Measurements from ENCODE around the gene NQO2. TPM values are rescaled to one million over a fixed set of nuclear protein-coding genes. Genes with fewer than 3 reads are reported as not detected.
A peak's percentile ranks its signal among the peaks of the same experiment; 100 is the strongest.
"Not testable (repeated sequence)": the region's sequence is repeated elsewhere in the genome, so short reads cannot be mapped to it uniquely, and the experiment has no call there.

The NQO2 gene
- total and polyA plus RNA-seq, 7 donors, result 42.8 to 201 (median 119) TPM

DNA sequence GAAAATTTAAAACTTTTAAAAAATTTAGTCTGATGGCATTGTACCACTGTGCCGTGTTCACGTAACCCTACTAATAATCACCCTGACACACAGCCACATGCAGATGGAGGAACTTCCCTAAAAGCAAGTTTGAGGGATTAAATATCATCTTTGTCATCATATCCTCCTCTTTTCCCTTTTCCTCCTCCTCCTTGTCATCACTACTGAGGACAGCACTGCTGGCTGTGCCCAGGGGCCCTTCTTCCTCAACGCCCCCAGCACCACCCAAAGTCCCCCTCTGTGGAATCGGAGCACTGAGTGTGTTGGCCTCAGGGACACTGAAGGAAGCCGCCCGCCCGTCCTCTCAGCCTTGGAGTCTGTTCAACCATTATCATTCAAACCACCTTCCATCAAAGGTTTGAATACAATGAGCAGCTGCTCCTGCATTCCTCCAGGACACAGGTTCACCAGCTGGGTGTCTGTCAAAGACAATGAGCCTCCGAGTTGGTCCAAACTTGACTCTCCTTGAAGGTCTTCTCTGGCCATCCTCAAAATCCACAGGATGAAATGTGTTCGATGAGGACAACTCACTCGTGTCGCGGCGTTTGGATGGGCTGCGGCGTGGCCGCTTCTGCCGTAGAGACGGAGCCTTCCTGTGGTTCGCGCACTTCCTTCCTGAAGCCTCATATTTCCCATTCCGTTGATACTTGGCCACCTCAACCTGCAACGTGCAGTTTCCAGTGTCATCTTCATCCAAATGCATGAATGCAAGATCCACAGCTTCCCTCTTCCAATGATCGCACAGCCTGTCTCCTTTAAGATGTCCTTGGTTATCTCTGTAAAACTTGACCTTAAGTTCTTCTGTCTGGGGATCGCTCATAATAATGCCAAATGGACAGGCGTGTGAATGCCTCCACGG lies 23.3 kb downstream of the NQO2 start:
- Histone ChIP-seq H3K4me3 (peak overlapping the region; percentile 72), H3K4me1 (peaks cover 46% of the 10 kb centered on the region), H3K36me3 (ENCODE audit: insufficient read depth in 1 of 2, low read depth in 1 of 2) (peaks cover 0 to 33% of the 10 kb centered on the region in 2 donors), H3K9me3 (no peaks in the 10 kb centered on the region), H3K27me3 (ENCODE audit: insufficient read depth in 3 of 3, low read length in 2 of 3) (no peaks in the 10 kb centered on the region), H3K27ac (peak overlapping the region; percentile 97)
- TF ChIP-seq, protein P1, sequence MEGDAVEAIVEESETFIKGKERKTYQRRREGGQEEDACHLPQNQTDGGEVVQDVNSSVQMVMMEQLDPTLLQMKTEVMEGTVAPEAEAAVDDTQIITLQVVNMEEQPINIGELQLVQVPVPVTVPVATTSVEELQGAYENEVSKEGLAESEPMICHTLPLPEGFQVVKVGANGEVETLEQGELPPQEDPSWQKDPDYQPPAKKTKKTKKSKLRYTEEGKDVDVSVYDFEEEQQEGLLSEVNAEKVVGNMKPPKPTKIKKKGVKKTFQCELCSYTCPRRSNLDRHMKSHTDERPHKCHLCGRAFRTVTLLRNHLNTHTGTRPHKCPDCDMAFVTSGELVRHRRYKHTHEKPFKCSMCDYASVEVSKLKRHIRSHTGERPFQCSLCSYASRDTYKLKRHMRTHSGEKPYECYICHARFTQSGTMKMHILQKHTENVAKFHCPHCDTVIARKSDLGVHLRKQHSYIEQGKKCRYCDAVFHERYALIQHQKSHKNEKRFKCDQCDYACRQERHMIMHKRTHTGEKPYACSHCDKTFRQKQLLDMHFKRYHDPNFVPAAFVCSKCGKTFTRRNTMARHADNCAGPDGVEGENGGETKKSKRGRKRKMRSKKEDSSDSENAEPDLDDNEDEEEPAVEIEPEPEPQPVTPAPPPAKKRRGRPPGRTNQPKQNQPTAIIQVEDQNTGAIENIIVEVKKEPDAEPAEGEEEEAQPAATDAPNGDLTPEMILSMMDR (IDR thresholded peaks at IDR 0.05), result no peak
- WGBS, 3 donors, result 11 to 61% (median 20%) methylated on average over 26 of the region's 26 CpGs
- DNase-seq, result peak in 1 of 2 donors; percentile 35
- ATAC-seq, result peak; percentile 21 to 37 (median 28)
- intact Hi-C loops (cut with DNase I), result loop anchor here (1.0 kb wide), 2 partner anchors 21 to 22 kb away; no protein-coding TSS in a partner anchor

DNA sequence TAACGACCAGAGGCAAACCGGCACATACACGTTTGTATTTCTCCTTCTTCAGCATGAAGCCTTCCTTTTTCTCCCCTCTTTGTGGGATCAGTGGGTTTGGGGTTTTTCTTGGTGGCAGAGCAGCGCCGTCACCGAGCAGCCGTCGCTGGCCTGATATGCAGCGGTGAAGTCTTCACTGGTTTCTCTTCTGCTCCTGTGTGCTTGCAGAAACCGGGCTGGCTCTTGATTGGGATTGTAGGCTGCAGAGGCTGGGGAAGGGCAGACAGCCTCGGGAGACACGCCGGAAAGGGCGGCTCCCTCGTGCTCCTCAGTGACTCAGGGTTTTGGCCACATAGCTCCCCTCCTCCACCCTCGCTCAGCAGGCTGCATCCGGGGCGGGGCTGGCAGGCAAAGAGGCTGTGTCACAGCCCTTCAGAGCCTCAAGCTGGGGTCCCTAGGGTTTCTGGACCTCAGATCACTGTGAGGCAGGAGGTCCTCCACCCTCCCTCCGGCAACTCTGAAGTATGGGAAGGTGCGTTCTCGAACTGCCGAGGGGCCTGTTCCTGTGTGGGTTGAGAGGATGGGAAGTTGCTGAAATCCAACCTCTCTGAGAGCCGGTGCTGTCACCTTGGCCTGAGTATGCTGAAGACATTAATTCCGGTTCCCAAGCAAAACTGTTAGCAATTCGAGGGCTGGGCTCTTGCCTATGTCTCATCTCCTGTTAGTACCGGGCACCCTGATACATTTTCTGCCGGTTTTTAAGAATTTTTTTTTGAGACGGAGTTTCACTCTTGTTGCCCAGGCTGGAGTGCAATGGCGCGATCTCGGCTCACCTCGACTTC lies 24.2 kb downstream of the NQO2 start:
- intact Hi-C loops (cut with DNase I), result loop anchor here (1.0 kb wide), 2 partner anchors 22 to 23 kb away; no protein-coding TSS in a partner anchor

DNA sequence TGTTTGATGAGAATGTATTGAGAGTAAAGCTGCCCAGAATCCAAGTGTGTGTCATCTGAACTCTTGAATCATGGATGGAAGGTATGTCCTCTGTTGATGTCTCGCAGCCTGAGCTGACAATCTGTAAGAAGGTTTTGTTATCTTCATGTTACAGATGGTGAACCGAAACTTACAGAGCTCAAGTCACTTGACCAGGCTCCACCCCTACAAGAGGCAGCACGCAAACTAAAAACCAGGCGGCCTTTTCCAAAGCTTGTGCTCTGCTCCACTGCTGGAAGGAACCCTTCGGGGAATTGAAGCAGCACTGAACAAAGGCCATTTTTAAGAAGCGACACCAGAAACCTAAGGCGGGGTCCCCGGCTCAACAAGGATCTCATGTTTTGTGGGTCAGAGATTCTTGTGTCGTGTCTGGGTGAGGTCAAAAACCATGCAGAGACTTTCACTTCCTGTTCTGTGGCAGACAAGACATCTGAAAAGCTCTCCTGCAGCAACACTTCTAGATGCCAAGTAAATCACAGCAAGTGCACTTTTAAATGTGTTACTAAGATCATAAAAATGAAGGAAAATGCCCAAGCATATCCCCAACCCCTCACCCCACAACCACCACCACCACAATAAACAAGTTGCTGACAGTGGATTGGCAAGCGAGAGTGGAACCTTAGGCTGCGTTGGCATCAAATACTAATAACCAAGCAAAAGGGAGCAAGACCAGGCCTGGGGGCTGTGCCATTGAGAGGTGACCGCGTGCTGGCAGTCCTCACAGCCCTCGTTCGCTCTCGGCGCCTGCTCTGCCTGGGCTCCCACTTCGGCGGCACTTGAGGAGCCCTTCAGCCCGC lies 27.3 kb downstream of the NQO2 start:
- intact Hi-C loops (cut with DNase I), result loop anchor here in 1 of 2 donors (2.0 kb wide), 1 partner anchor 22 kb away; no protein-coding TSS in a partner anchor
- ATAC-seq (no peak), DNase-seq (no peak)
- Histone ChIP-seq H3K4me3 (no peak overlapping the region), H3K4me1 (peaks cover 25% of the 10 kb centered on the region), H3K9me3 (no peaks in the 10 kb centered on the region), H3K36me3 (ENCODE audit: insufficient read depth in 1 of 2, low read depth in 1 of 2) (no peaks in the 10 kb centered on the region), H3K27me3 (ENCODE audit: insufficient read depth in 3 of 3, low read length in 2 of 3) (no peaks in the 10 kb centered on the region), H3K27ac (no peak overlapping the region)
- WGBS, 3 donors, result 80 to 93% (median 90%) methylated on average over 19 to 20 of the region's 20 CpGs
- TF ChIP-seq, protein P1 (IDR thresholded peaks at IDR 0.05), result no peak

More for the DNA sequence above, 24.2 kb downstream of the NQO2 start:
- 12 to 35% (median 14%) methylated on average over 32 of the region's 32 CpGs for whole genome bisulfite sequencing, 3 donors
- DNase-seq (peak; percentile 96 to 98), ATAC-seq (peak; percentile 93 to 94 (median 94))
- Histone ChIP-seq H3K4me3 (peak overlapping the region; percentile 72), H3K27ac (peak overlapping the region; percentile 97), H3K9me3 (no peaks in the 10 kb centered on the region), H3K27me3 (ENCODE audit: insufficient read depth in 3 of 3, low read length in 2 of 3) (no peaks in the 10 kb centered on the region), H3K4me1 (peaks cover 46% of the 10 kb centered on the region), H3K36me3 (ENCODE audit: insufficient read depth in 1 of 2, low read depth in 1 of 2) (peaks cover 0 to 24% of the 10 kb centered on the region in 2 donors)
- TF ChIP-seq, protein P1 (IDR thresholded peaks at IDR 0.05), result no peak

GRCh38 chr6:3028156-3028555 lies 28.5 kb downstream of the NQO2 start:
- ATAC-seq; H3K9me3 ChIP-seq; DNase-seq; H3K27me3 ChIP-seq (ENCODE audit: insufficient read depth in 3 of 3, low read length in 2 of 3); H3K4me3 ChIP-seq; H3K27ac ChIP-seq; H3K36me3 ChIP-seq (ENCODE audit: insufficient read depth in 1 of 2, low read depth in 1 of 2); intact Hi-C loops (cut with DNase I): not testable (repeated sequence)
- WGBS, 3 donors, result 63 to 70% (median 68%) methylated on average over 5 of the region's 5 CpGs
- peaks cover 20% of the 10 kb centered on the region for H3K4me1 ChIP-seq
